ENCODE data around the gene ATMIN.

- TF ChIP-seq EZH2 (IDR thresholded peaks at IDR 0.05; ENCODE audit: borderline replicate concordance, low read depth, low read length, severe bottlenecking) (no peak), CTCF (IDR thresholded peaks at IDR 0.05; ENCODE audit: extremely low read depth in 1 of 2, insufficient read depth in 1 of 2, low read depth in 1 of 2, low read length in 2 of 2) (no peak), POLR2A (IDR thresholded peaks at IDR 0.05; ENCODE audit: low read depth, low read length) (no peak), POLR2AphosphoS5 (IDR thresholded peaks at IDR 0.05; ENCODE audit: insufficient read depth, low read depth, low read length) (no peak), GATA2 (IDR thresholded peaks at IDR 0.05; ENCODE audit: insufficient read depth, insufficient read length, low read depth, low read length) (no peak), JUN (IDR thresholded peaks at IDR 0.05; ENCODE audit: borderline replicate concordance, insufficient read depth, insufficient read length, low read depth) (no peak), MAX (IDR thresholded peaks at IDR 0.05; ENCODE audit: insufficient read depth, insufficient read length) (no peak), MYC (IDR thresholded peaks at IDR 0.05; ENCODE audit: low read depth, low read length) (no peak)
Observed at GRCh38 chr16:80989801-80990200, 45.8 kb upstream of the ATMIN start.

Data from endothelial cell of umbilical vein (primary cell).